PFSK-1 (cell line): ENCODE measurements around the gene GATM.

Experiments used
- POLR2AphosphoS5 ChIP-seq: IDR thresholded peaks from 2 replicates; pipeline ENCODE4 v1.6.1; 2012; ENCODE audit warnings: low read depth, mild to moderate bottlenecking, control low read depth, low read length, moderate library complexity
- REST ChIP-seq, 2 experiments: IDR thresholded peaks; 2 replicates each; pipeline versions ENCODE4 v1.6.1 to v1.8.0; 2011 to 2012; ENCODE audit warnings: low read depth in 2 of 2, low read length in 2 of 2, control low read depth in 1 of 2, inconsistent platforms in 1 of 2, mild to moderate bottlenecking in 1 of 2, moderate library complexity in 1 of 2; ENCODE audit not compliant: insufficient read depth in 1 of 2

- TF ChIP-seq POLR2AphosphoS5: no peak
- no peak for TF ChIP-seq REST (IDR thresholded peaks at IDR 0.05; ENCODE audit: insufficient read depth in 1 of 2, low read depth in 2 of 2, low read length in 2 of 2)
Observed at GRCh38 chr15:45319472-45320214, 58.7 kb downstream of the GATM start.
